Measurements from ENCODE around the gene CBX8. TPM values are rescaled to one million over a fixed set of nuclear protein-coding genes. Genes with fewer than 3 reads are reported as not detected.
A peak's percentile ranks its signal among the peaks of the same experiment; 100 is the strongest.

Gene CBX8
- total and polyA plus RNA-seq, 2 of the 13 experiments (the other 11 are each of a cell fraction or from before 2014, with no cell fraction given): 0.34 to 12.6 TPM

GRCh38 chr17:79844869-79845600 is 48.2 kb upstream of the CBX8 start (continued):
- TF ChIP-seq, protein P1, sequence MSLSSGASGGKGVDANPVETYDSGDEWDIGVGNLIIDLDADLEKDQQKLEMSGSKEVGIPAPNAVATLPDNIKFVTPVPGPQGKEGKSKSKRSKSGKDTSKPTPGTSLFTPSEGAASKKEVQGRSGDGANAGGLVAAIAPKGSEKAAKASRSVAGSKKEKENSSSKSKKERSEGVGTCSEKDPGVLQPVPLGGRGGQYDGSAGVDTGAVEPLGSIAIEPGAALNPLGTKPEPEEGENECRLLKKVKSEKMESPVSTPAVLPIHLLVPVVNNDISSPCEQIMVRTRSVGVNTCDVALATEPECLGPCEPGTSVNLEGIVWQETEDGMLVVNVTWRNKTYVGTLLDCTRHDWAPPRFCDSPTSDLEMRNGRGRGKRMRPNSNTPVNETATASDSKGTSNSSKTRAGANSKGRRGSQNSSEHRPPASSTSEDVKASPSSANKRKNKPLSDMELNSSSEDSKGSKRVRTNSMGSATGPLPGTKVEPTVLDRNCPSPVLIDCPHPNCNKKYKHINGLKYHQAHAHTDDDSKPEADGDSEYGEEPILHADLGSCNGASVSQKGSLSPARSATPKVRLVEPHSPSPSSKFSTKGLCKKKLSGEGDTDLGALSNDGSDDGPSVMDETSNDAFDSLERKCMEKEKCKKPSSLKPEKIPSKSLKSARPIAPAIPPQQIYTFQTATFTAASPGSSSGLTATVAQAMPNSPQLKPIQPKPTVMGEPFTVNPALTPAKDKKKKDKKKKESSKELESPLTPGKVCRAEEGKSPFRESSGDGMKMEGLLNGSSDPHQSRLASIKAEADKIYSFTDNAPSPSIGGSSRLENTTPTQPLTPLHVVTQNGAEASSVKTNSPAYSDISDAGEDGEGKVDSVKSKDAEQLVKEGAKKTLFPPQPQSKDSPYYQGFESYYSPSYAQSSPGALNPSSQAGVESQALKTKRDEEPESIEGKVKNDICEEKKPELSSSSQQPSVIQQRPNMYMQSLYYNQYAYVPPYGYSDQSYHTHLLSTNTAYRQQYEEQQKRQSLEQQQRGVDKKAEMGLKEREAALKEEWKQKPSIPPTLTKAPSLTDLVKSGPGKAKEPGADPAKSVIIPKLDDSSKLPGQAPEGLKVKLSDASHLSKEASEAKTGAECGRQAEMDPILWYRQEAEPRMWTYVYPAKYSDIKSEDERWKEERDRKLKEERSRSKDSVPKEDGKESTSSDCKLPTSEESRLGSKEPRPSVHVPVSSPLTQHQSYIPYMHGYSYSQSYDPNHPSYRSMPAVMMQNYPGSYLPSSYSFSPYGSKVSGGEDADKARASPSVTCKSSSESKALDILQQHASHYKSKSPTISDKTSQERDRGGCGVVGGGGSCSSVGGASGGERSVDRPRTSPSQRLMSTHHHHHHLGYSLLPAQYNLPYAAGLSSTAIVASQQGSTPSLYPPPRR (CRISPR knock-in tag; IDR thresholded peaks at IDR 0.05; ENCODE audit: borderline replicate concordance): no peak; the same call in 1 of the 2 replicates
- TF ChIP-seq EEA1 (CRISPR knock-in tag; IDR thresholded peaks at IDR 0.05; ENCODE audit: borderline replicate concordance) (no peak), GPN1 (CRISPR knock-in tag; IDR thresholded peaks at IDR 0.05; ENCODE audit: borderline replicate concordance) (no peak), ZNF382 (CRISPR knock-in tag; IDR thresholded peaks at IDR 0.05; ENCODE audit: borderline replicate concordance) (no peak), NKX3-1 (CRISPR knock-in tag; IDR thresholded peaks at IDR 0.05) (no peak; the same call in 1 of the 2 replicates), ZNF335 (CRISPR knock-in tag; IDR thresholded peaks at IDR 0.05) (peak; percentile 27; the same call in 1 of the 2 replicates), IKZF5 (CRISPR knock-in tag; IDR thresholded peaks at IDR 0.05) (peak; percentile 72), ZXDC (CRISPR knock-in tag; IDR thresholded peaks at IDR 0.05) (no peak), ZNF468 (CRISPR knock-in tag; IDR thresholded peaks at IDR 0.05) (no peak), ZSCAN20 (CRISPR knock-in tag; IDR thresholded peaks at IDR 0.05; ENCODE audit: borderline replicate concordance) (peak; percentile 99), PRMT3 (CRISPR knock-in tag; IDR thresholded peaks at IDR 0.05; ENCODE audit: borderline replicate concordance, low read depth) (no peak), E2F5 (CRISPR knock-in tag; conservative IDR thresholded peaks at IDR 0.05) (no peak), ZNF841 (CRISPR knock-in tag; IDR thresholded peaks at IDR 0.05; ENCODE audit: borderline replicate concordance) (no peak)
- TF ChIP-seq, protein P2, sequence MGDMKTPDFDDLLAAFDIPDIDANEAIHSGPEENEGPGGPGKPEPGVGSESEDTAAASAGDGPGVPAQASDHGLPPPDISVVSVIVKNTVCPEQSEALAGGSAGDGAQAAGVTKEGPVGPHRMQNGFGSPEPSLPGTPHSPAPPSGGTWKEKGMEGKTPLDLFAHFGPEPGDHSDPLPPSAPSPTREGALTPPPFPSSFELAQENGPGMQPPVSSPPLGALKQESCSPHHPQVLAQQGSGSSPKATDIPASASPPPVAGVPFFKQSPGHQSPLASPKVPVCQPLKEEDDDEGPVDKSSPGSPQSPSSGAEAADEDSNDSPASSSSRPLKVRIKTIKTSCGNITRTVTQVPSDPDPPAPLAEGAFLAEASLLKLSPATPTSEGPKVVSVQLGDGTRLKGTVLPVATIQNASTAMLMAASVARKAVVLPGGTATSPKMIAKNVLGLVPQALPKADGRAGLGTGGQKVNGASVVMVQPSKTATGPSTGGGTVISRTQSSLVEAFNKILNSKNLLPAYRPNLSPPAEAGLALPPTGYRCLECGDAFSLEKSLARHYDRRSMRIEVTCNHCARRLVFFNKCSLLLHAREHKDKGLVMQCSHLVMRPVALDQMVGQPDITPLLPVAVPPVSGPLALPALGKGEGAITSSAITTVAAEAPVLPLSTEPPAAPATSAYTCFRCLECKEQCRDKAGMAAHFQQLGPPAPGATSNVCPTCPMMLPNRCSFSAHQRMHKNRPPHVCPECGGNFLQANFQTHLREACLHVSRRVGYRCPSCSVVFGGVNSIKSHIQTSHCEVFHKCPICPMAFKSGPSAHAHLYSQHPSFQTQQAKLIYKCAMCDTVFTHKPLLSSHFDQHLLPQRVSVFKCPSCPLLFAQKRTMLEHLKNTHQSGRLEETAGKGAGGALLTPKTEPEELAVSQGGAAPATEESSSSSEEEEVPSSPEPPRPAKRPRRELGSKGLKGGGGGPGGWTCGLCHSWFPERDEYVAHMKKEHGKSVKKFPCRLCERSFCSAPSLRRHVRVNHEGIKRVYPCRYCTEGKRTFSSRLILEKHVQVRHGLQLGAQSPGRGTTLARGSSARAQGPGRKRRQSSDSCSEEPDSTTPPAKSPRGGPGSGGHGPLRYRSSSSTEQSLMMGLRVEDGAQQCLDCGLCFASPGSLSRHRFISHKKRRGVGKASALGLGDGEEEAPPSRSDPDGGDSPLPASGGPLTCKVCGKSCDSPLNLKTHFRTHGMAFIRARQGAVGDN (CRISPR knock-in tag; IDR thresholded peaks at IDR 0.05): peak; percentile 92

Measured in HepG2 (cell line).